ENCODE data around the gene AMN. TPM values are rescaled to one million over a fixed set of nuclear protein-coding genes. Genes with fewer than 3 reads are reported as not detected.

The AMN gene
- total RNA-seq, 1 experiment from 2014 or later: 5.6 TPM

- H3K4me1 ChIP-seq (ENCODE audit: insufficient read depth, low read length, poor library complexity, severe bottlenecking): peaks cover 11% of the 10 kb centered on the region
- H3K9me3 ChIP-seq (ENCODE audit: low read depth, low read length, poor library complexity, severe bottlenecking): no peaks in the 10 kb centered on the region
- peaks cover 6% of the 10 kb centered on the region for H3K36me3 ChIP-seq (ENCODE audit: insufficient read depth, low read length, poor library complexity, severe bottlenecking)
- BruUV-seq (replicated peaks): no TSS peak
- no peak for DNase-seq (ENCODE audit: low spot score)
- intact Hi-C loops (cut with micrococcal nuclease; ENCODE audit: unreplicated experiment): no loop called here
- POLR2A ChIA-PET (ENCODE audit: low non-redundant PET): no interaction called here
- no peaks in the 10 kb centered on the region for H3K27me3 ChIP-seq (replicated peaks; ENCODE audit: insufficient read depth, low read depth, low read length, poor library complexity)
- CTCF ChIA-PET: no interaction called here
- H3K27ac ChIP-seq (ENCODE audit: low read depth, low read length, poor library complexity, severe bottlenecking): no peak overlapping the region
- no peak for TF ChIP-seq EZH2 (IDR thresholded peaks at IDR 0.05; ENCODE audit: borderline replicate concordance, low read depth, low read length, poor library complexity, severe bottlenecking)
- TF ChIP-seq CTCF (conservative IDR thresholded peaks at IDR 0.05; ENCODE audit: low read depth, low read length): no peak
- H3K4me3 ChIP-seq (ENCODE audit: low read depth, low read length, poor library complexity, severe bottlenecking): no peak overlapping the region
Measured at GRCh38 chr14:102931580-102932285, 9.3 kb downstream of the AMN start.

DNA sequence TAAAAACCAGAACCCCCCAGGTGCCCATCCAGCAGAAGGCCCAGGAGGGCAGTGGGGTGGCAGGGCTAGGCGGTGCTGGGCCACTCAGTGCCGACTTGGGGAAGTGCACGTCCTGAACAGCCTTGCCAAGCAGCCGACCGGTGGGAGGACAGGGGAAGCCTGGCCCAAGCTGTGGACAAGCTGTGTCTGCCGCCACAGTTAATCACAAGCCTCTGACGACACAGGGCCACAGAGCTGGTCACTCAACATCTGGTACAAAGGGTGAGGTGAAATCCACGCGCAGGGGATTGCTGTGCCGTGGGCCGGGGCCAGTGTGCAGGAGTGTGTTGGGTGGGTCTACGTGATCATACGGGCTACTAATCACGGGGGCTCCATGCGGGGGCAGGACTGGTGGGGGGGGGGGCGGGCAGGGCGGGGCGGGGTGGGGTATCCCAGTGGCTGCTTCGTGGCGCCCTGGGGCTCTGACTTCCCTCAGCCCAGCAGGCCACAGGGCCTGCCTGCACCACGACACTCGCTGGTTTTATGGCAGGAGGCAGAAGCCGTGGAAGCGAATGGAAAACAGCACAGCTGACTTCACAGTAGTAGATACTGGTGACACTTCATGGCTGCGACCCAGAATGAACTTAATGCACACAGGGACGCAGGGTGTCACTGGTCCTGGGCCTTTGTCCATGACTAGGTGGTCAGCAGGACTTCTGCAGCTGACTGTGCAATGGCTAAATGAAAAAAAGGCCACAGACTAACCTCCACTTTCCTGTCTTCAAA lies 10.2 kb downstream of the AMN start:
- Histone ChIP-seq H3K27ac (ENCODE audit: low read depth, low read length, poor library complexity, severe bottlenecking) (no peak overlapping the region), H3K4me1 (ENCODE audit: insufficient read depth, low read length, poor library complexity, severe bottlenecking) (peaks cover 11% of the 10 kb centered on the region), H3K9me3 (ENCODE audit: low read depth, low read length, poor library complexity, severe bottlenecking) (no peaks in the 10 kb centered on the region), H3K36me3 (ENCODE audit: insufficient read depth, low read length, poor library complexity, severe bottlenecking) (peaks cover 6% of the 10 kb centered on the region), H3K27me3 (replicated peaks; ENCODE audit: insufficient read depth, low read depth, low read length, poor library complexity) (no peaks in the 10 kb centered on the region), H3K4me3 (ENCODE audit: low read depth, low read length, poor library complexity, severe bottlenecking) (no peak overlapping the region)
- DNase-seq (ENCODE audit: low spot score): no peak
- intact Hi-C loops (cut with micrococcal nuclease; ENCODE audit: unreplicated experiment): no loop called here
- ChIA-PET POLR2A (ENCODE audit: low non-redundant PET) (no interaction called here), CTCF (no interaction called here)
- no TSS peak for BruUV-seq (replicated peaks)
- no peak for TF ChIP-seq CTCF (conservative IDR thresholded peaks at IDR 0.05; ENCODE audit: low read depth, low read length)
- TF ChIP-seq EZH2 (IDR thresholded peaks at IDR 0.05; ENCODE audit: borderline replicate concordance, low read depth, low read length, poor library complexity, severe bottlenecking): no peak

- intact Hi-C loops (cut with micrococcal nuclease; ENCODE audit: unreplicated experiment): no loop called here
- CTCF ChIA-PET: no interaction called here
Measured at GRCh38 chr14:102933618-102934231, 11.3 kb downstream of the AMN start.

More at GRCh38 chr14:102933618-102934231, 11.3 kb downstream of the AMN start:
- POLR2A ChIA-PET (ENCODE audit: low non-redundant PET): no interaction called here
- BruUV-seq (replicated peaks): no TSS peak
- no peak overlapping the region for H3K27ac ChIP-seq (ENCODE audit: low read depth, low read length, poor library complexity, severe bottlenecking)
- no peak overlapping the region for H3K4me3 ChIP-seq (ENCODE audit: low read depth, low read length, poor library complexity, severe bottlenecking)
- TF ChIP-seq CTCF (conservative IDR thresholded peaks at IDR 0.05; ENCODE audit: low read depth, low read length) (no peak), EZH2 (IDR thresholded peaks at IDR 0.05; ENCODE audit: borderline replicate concordance, low read depth, low read length, poor library complexity, severe bottlenecking) (no peak)
- no peaks in the 10 kb centered on the region for H3K9me3 ChIP-seq (ENCODE audit: low read depth, low read length, poor library complexity, severe bottlenecking)
- H3K27me3 ChIP-seq (replicated peaks; ENCODE audit: insufficient read depth, low read depth, low read length, poor library complexity): no peaks in the 10 kb centered on the region
- DNase-seq (ENCODE audit: low spot score): peak; percentile 53
- peaks cover 6% of the 10 kb centered on the region for H3K36me3 ChIP-seq (ENCODE audit: insufficient read depth, low read length, poor library complexity, severe bottlenecking)
- peaks cover 11% of the 10 kb centered on the region for H3K4me1 ChIP-seq (ENCODE audit: insufficient read depth, low read length, poor library complexity, severe bottlenecking)

Measured in A673 (cell line).